Activated CD8-positive, alpha-beta memory T cell treated with anti-CD3 and anti-CD28 coated beads for 36 hours (primary cell): ENCODE measurements around the gene PC. TPM values are rescaled to one million over a fixed set of nuclear protein-coding genes. Genes with fewer than 3 reads are reported as not detected.

Experiments
- CTCF ChIA-PET: fragments of 350-600 bp; sonication (Branson Sonifier 250); formaldehyde crosslinking; loops from one replicate; lab custom pipeline; 2021; ENCODE audit warnings: antibody characterized with exemption; lab: Charles Lee
- POLR2A ChIA-PET: fragments of 350-600 bp; sonication (Branson Sonifier 250); formaldehyde crosslinking; loops from one replicate; lab custom pipeline; 2021; ENCODE audit warnings: antibody characterized with exemption; lab: Charles Lee
- total RNA-seq, 2 experiments: library from RNA; stranded (reverse); gene quantifications; one replicate each; pipeline ENCODE4 v1.2.3, GENCODE V29; 2021

The PC gene
- total RNA-seq, 2 experiments from 2014 or later, result 10.7 to 10.9 TPM

DNA sequence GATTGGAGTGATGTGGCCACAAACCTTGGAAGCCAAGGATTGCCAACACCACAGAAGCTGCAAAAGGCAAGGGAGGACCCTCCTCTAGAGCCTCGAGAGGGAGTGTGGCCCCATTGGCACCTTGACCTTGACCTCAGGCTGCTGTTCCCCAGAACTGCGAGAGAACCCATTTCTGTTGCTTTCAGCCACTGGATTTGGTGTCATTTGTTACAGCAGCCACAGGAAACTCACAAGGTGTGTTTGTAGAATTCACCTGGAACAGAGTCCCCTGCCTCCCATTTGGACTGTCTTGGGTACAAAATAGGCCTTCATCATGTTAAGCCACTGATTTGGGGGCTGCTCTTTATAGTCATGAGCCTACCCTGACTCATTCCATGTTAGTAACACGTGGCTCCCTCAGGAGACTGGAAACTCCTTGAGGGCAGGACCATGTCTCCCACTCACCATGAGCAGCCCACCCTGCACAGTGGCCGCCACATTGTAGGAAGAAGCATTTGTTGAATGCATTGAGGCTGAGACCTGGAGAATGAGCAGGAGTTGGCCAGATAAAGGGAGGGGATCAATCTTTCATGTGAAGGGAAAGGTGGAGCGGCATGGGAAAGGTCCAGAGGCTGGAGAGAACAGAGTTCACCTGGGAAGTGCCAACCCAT lies 25.2 kb upstream of the PC start:
- POLR2A ChIA-PET, result no interaction called here
- CTCF ChIA-PET, result interaction anchor here (0.6 kb wide), 1 partner anchor 619 kb away, joined by 3 read pairs; no protein-coding TSS in a partner anchor

DNA sequence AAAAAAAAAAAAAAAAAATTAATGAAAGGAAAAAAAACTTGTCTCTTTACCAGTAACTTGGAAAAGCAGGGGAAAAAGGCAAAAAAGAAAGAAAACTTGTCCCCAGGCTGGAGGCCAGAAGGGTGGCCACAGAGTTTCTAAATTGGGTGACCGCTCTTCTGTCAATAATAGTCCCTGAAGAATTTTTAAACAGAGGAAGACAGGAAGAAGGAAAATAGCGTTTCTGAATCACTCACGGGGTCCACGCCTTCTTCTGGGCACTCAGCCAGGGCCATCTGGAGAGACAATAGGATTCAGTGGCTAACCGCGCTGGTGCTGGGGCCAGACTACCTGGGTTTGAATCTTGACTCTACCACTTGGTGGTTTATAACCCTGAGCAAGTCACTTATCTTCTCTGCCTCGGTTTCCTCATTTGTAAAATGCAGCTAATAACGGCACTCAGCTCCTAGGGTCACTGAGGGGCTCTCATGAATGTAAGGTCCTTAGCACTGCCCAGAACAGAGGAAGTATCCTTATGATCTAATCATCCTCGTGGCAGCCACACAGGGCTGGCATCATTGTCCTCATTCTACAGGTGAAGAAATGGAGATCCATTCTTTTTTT lies 23.9 kb upstream of the PC start:
- ChIA-PET CTCF (interaction anchor here (0.6 to 0.7 kb wide), 3 partner anchors 101 to 604 kb away, joined by 3 to 4 read pairs (median 4); no protein-coding TSS in a partner anchor), POLR2A (no interaction called here)

GRCh38 chr11:66979336-66979980 lies 21.3 kb upstream of the PC start:
- ChIA-PET POLR2A (no interaction called here), CTCF (interaction anchor here (0.7 kb wide), 2 partner anchors 45 to 1190 kb away, joined by 4 to 5 read pairs; no protein-coding TSS in a partner anchor)

- POLR2A ChIA-PET, result no interaction called here
- CTCF ChIA-PET, result interaction anchor here (0.7 to 0.8 kb wide), 3 partner anchors 19 to 1189 kb away, joined by 4 to 5 read pairs (median 4); no protein-coding TSS in a partner anchor
Observed at GRCh38 chr11:66978717-66979116, 20.5 kb upstream of the PC start.

- CTCF ChIA-PET, result interaction anchor here (0.8 kb wide), 1 partner anchor 19 kb away, joined by 4 read pairs; no protein-coding TSS in a partner anchor
- POLR2A ChIA-PET, result no interaction called here
Observed at GRCh38 chr11:66978229-66978628, 20.0 kb upstream of the PC start.

- POLR2A ChIA-PET, result no interaction called here
- CTCF ChIA-PET, result no interaction called here
Observed at GRCh38 chr11:66976925-66977324, 18.7 kb upstream of the PC start.

DNA sequence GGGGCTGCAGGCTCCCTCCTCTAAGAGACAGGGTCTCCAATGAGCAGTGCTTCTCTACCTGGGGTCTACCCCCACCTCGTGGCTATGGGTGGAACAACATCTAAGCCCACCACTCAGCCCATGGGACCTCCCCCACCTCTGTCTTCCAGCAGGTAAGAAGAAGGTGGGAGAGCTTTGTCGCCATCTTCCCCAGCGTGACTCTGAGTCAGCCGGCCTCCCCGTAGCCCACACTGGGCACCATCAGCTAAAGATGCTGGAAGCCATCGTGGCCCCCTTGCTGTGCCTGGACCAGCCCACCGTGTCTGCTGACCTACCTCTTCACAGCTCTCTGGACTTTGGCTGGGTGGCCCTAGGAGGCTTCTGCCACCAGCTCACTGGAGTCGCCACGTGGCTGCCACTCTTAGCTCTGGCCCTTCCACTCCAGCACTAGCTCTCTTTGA lies 17.9 kb upstream of the PC start:
- ChIA-PET CTCF (interaction anchor here (1.1 to 1.4 kb wide), 4 partner anchors 17 to 70 kb away, joined by 3 to 4 read pairs (median 4); no protein-coding TSS in a partner anchor), POLR2A (interaction anchor here (0.5 kb wide), 1 partner anchor 317 kb away, joined by 8 read pairs; no protein-coding TSS in a partner anchor)

- POLR2A ChIA-PET, result no interaction called here
Observed at GRCh38 chr11:66975405-66976027, 17.3 kb upstream of the PC start.

GRCh38 chr11:66974724-66975404 lies 16.7 kb upstream of the PC start, which contains the start of gene C11orf86:
C11orf86 (plus strand) TSS chr11:66975304; CDS start chr11:66975363, 59 bp downstream.
- ChIA-PET CTCF (interaction anchor here (1.1 to 1.4 kb wide), 4 partner anchors 16 to 68 kb away, joined by 3 to 4 read pairs (median 4); no protein-coding TSS in a partner anchor), POLR2A (no interaction called here)

More at GRCh38 chr11:66975405-66976027, 17.3 kb upstream of the PC start:
- CTCF ChIA-PET, result interaction anchor here (1.1 to 1.4 kb wide), 4 partner anchors 16 to 69 kb away, joined by 3 to 4 read pairs (median 4); no protein-coding TSS in a partner anchor

GRCh38 chr11:66973956-66974580 lies 15.9 kb upstream of the PC start:
- ChIA-PET POLR2A (no interaction called here), CTCF (no interaction called here)

DNA sequence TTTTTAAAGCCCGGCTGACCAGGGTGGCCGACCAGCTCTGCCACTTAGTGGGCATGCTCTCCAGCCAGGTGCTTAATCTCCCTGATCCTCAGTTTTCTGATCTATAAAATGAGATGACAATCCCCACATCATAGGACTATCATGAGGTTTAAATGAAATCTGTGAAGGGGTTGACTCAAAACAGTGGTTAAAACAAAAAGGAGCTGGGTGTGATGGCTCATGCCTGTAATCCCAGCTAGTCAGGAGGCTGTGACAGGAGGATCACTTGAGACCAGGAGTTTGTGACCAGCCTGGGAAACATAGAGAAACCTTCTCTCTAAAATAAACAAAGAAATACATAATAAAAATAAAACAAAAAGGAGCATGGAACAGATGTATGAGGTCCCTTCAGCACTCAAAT lies 13.3 kb upstream of the PC start:
- POLR2A ChIA-PET, result interaction anchor here (0.6 kb wide), 1 partner anchor 243 kb away, joined by 5 read pairs; no protein-coding TSS in a partner anchor

GRCh38 chr11:66970807-66971442 lies 12.7 kb upstream of the PC start:
- POLR2A ChIA-PET, result interaction anchor here (0.6 to 1.6 kb wide), 3 partner anchors 12 to 242 kb away, joined by 3 to 5 read pairs (median 5); partner anchors contain the start of gene PC
- CTCF ChIA-PET, result no interaction called here

More for the DNA sequence above, 13.3 kb upstream of the PC start:
- CTCF ChIA-PET, result no interaction called here

- ChIA-PET POLR2A (interaction anchor here (0.7 to 1.6 kb wide), 2 partner anchors 12 to 13 kb away, joined by 3 to 5 read pairs; partner anchors contain the start of gene PC), CTCF (no interaction called here)
Observed at GRCh38 chr11:66970371-66970806, 12.2 kb upstream of the PC start.

GRCh38 chr11:66969584-66970225 lies 11.5 kb upstream of the PC start:
- POLR2A ChIA-PET, result interaction anchor here (1.6 kb wide), 1 partner anchor 11 kb away, joined by 5 read pairs; the partner anchor contains the start of gene PC
- CTCF ChIA-PET, result no interaction called here

- ChIA-PET CTCF (interaction anchor here (0.9 kb wide), 1 partner anchor 9 kb away, joined by 4 read pairs; no protein-coding TSS in a partner anchor), POLR2A (no interaction called here)
Observed at GRCh38 chr11:66967670-66968425, 9.7 kb upstream of the PC start.

DNA sequence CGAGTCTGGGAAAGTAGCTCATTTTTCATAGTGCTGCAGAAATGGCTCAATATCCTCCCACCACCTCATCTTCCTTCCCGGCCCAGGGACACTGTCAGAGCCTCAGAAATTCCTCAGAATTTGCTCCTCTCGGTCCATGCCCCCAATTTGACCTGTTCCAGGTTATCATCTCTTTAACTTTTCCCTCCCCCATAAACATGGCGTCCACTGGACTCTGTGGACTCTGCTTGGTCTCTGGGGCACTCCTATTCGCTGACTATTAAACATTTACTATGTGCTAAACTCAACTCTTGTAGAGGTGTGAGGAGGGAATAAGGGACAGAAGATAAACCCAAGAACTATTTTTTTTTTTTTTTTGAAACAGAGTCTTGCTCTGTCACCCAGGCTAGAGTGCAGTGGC lies 8.2 kb upstream of the PC start:
- ChIA-PET CTCF (interaction anchor here (1.0 kb wide), 1 partner anchor 87 kb away, joined by 3 read pairs; no protein-coding TSS in a partner anchor), POLR2A (no interaction called here)
